ENCODE data around the gene GPC5. TPM values are rescaled to one million over a fixed set of nuclear protein-coding genes. Genes with fewer than 3 reads are reported as not detected.

GPC5 gene
- total and polyA plus RNA-seq, 2 of the 8 experiments (the other 6 are each of a cell fraction or from before 2014, with no cell fraction given) = 0.20 to 0.39 TPM

- Histone ChIP-seq H4K8ac (ENCODE audit: extremely low read depth, insufficient read depth, low read length) (no peak overlapping the region), H3K23me2 (ENCODE audit: low read depth, low read length) (no peaks in the 10 kb centered on the region; the same call in 1 of the 2 replicates), H2AK5ac (ENCODE audit: low read depth, low read length) (no peak overlapping the region), H4K91ac (replicated peaks; ENCODE audit: insufficient read length, low read length) (no peak overlapping the region), H3K56ac (replicated peaks; ENCODE audit: insufficient read length, low read depth, low read length) (no peak overlapping the region), H3K4me2 (ENCODE audit: insufficient read depth in 1 of 2, low read depth in 2 of 2, low read length in 2 of 2) (no peak overlapping the region), H3K79me1 (ENCODE audit: low read depth, low read length) (no peaks in the 10 kb centered on the region), H3K27me3 (replicated peaks in 1 of 4; ENCODE audit: control insufficient read depth in 3 of 4, extremely low read depth in 1 of 4, insufficient read depth in 3 of 4, low read length in 3 of 4) (no peaks in the 10 kb centered on the region), H3K9me3 (ENCODE audit: insufficient read depth in 2 of 2, low read depth in 1 of 2, low read length in 1 of 2) (no peaks in the 10 kb centered on the region), H2BK5ac (ENCODE audit: low read depth, low read length) (no peak overlapping the region), H3K18ac (ENCODE audit: extremely low read depth, low read length) (no peak overlapping the region), H3K4ac (replicated peaks; ENCODE audit: insufficient read length, low read depth, low read length) (no peak overlapping the region), H3K79me2 (ENCODE audit: control insufficient read depth in 1 of 2, insufficient read depth in 2 of 2, low read length in 2 of 2) (no peaks in the 10 kb centered on the region), H3K4me1 (replicated peaks in 1 of 4; ENCODE audit: control insufficient read depth in 3 of 4, insufficient read depth in 4 of 4, low read length in 3 of 4) (no peaks in the 10 kb centered on the region), H2AFZ (ENCODE audit: low read length) (no peak overlapping the region), H3K27ac (ENCODE audit: low read depth, low read length) (no peak overlapping the region), H4K20me1 (replicated peaks in 1 of 2; ENCODE audit: control insufficient read depth in 1 of 2, insufficient read depth in 2 of 2, low read length in 2 of 2) (no peaks in the 10 kb centered on the region), H3K9ac (replicated peaks in 1 of 4; ENCODE audit: extremely low read depth in 1 of 4, low read depth in 3 of 4, low read length in 3 of 4) (no peak overlapping the region), H2BK120ac (replicated peaks; ENCODE audit: low read depth, low read length) (no peak overlapping the region), H3K14ac (ENCODE audit: insufficient read length) (no peak overlapping the region), H3K23ac (ENCODE audit: insufficient read length) (no peak overlapping the region), H2BK12ac (ENCODE audit: low read depth, low read length) (no peak overlapping the region), H3K4me3 (ENCODE audit: extremely low read depth in 1 of 4, insufficient read depth in 2 of 4, low read depth in 3 of 4, low read length in 4 of 4) (no peak overlapping the region), H2BK15ac (ENCODE audit: low read length) (no peak overlapping the region), H4K5ac (ENCODE audit: insufficient read length, low read depth, low read length) (no peak overlapping the region), H3K36me3 (ENCODE audit: control insufficient read depth in 2 of 4, insufficient read depth in 4 of 4, low read length in 3 of 4) (no peaks in the 10 kb centered on the region), H2BK20ac (ENCODE audit: low read length) (no peak overlapping the region)
- CTCF ChIA-PET (ENCODE audit: partially characterized antibody) = interaction anchor here (0.6 to 1.4 kb wide), 5 partner anchors 9 to 373 kb away, joined by 3 read pairs; no protein-coding TSS in a partner anchor
- TF ChIP-seq SP1 (IDR thresholded peaks at IDR 0.05; ENCODE audit: low read depth, low read length) = no peak
- no peak for TF ChIP-seq EGR1 (IDR thresholded peaks at IDR 0.05; ENCODE audit: borderline replicate concordance, low read depth, low read length)
- TF ChIP-seq SP2 (IDR thresholded peaks at IDR 0.05; ENCODE audit: low read length) = no peak
- TF ChIP-seq KDM1A (IDR thresholded peaks at IDR 0.05; ENCODE audit: borderline replicate concordance, low read length) = no peak
- no peak for TF ChIP-seq TCF12 (IDR thresholded peaks at IDR 0.05; ENCODE audit: low read depth, low read length)
- TF ChIP-seq TEAD4 (IDR thresholded peaks at IDR 0.05; ENCODE audit: low read depth, low read length) = no peak
- no peak for TF ChIP-seq MAFK (IDR thresholded peaks at IDR 0.05; ENCODE audit: low read depth, low read length)
- no peak for TF ChIP-seq KDM5A (IDR thresholded peaks at IDR 0.05; ENCODE audit: low read length)
- TF ChIP-seq ZNF274 (IDR thresholded peaks at IDR 0.05; ENCODE audit: borderline replicate concordance, extremely low read depth, low read length) = no peak
- 82% methylated on average over 2 of the region's 2 CpGs; no CpG with 5 or more reads in 1 of the 2 experiments for WGBS, 2 experiments (ENCODE audit: extremely low coverage in 1 of 2, insufficient coverage in 1 of 2, insufficient read length in 1 of 2, insufficient replicate concordance in 2 of 2, low coverage in 1 of 2, low lambda C conversion rate in 2 of 2, missing lambda C conversion rate in 1 of 2)
- POLR2A ChIA-PET (ENCODE audit: partially characterized antibody) = interaction anchor here (0.6 kb wide), 1 partner anchor 37 kb away, joined by 3 read pairs; no protein-coding TSS in a partner anchor
- FAIRE-seq (no peak), DNase-seq (ENCODE audit: low read depth in 1 of 2, low spot score in 2 of 2) (no peak)
Observed at GRCh38 chr13:91747186-91747585, 348.8 kb downstream of the GPC5 start.

Data from H1 (cell line).